ENCODE measurements around the gene SEPTIN8.

DNA sequence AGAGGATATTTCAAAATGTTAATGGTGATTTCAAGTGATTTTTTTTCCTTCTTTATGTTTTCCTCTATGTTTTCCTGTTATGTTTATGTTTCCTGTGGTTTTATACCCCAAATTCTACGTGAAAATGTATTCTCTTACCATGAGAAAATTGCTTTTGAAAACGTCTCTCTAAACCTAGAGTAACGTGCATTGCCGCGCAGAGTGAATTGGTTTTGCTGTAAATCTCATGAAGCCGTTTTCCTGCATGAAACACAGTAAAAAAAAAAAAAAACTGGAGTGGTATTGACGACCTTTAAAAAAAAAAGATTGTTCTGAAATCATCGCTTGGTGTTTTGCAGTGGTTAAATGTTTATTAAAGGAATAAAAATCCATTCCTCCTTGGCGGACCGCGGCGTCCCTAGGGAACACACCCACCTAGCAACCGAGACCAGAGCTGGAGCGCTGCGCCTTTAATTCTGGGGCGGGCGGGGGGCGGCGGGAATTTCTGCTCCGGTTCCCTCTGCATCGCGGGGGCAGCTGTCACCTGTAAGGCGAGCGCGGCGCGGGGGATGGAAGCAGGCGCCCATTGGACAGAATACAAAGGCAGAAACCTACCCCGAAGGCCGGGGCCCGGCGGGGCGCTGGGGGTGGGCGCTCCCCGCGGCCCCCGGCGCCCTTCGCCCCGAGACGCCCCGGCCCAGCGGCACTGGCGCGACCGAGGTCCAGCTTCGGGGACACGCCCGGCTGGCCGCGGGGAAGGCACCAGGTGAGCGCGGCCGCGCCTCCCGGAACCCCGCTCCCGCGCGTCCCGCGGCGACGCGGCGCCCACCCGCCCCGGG is 36.0 kb upstream of the SEPTIN8 start, which contains the start of gene SOWAHA:
- peak; percentile 75 for TF ChIP-seq EZH2 (IDR thresholded peaks at IDR 0.05; ENCODE audit: borderline replicate concordance, insufficient read depth, low read depth, low read length, poor library complexity, severe bottlenecking)
- TF ChIP-seq, protein P1, sequence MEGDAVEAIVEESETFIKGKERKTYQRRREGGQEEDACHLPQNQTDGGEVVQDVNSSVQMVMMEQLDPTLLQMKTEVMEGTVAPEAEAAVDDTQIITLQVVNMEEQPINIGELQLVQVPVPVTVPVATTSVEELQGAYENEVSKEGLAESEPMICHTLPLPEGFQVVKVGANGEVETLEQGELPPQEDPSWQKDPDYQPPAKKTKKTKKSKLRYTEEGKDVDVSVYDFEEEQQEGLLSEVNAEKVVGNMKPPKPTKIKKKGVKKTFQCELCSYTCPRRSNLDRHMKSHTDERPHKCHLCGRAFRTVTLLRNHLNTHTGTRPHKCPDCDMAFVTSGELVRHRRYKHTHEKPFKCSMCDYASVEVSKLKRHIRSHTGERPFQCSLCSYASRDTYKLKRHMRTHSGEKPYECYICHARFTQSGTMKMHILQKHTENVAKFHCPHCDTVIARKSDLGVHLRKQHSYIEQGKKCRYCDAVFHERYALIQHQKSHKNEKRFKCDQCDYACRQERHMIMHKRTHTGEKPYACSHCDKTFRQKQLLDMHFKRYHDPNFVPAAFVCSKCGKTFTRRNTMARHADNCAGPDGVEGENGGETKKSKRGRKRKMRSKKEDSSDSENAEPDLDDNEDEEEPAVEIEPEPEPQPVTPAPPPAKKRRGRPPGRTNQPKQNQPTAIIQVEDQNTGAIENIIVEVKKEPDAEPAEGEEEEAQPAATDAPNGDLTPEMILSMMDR (IDR thresholded peaks at IDR 0.05) = no peak
